HT1080 (cell line): ENCODE measurements around the gene ERVK3-1. TPM values are rescaled to one million over a fixed set of nuclear protein-coding genes. Genes with fewer than 3 reads are reported as not detected.
"Not testable (repeated sequence)": the region's sequence is repeated elsewhere in the genome, so short reads cannot be mapped to it uniquely, and the experiment has no call there.

ENCODE experiments used
- DNase-seq: peaks from one replicate; pipeline ENCODE4 v3.0.0-alpha.2; 2015; ENCODE audit warnings: low read depth
- total RNA-seq: library from RNA; depleted of rRNA; stranded (reverse); fragments of >200 nt; shearing (Covaris generic); gene quantifications from 2 replicates; pipeline ENCODE4 v1.2.3, GENCODE V29; 2014

Gene ERVK3-1
- total RNA-seq, 1 experiment from 2014 or later = 78.6 TPM

DNA sequence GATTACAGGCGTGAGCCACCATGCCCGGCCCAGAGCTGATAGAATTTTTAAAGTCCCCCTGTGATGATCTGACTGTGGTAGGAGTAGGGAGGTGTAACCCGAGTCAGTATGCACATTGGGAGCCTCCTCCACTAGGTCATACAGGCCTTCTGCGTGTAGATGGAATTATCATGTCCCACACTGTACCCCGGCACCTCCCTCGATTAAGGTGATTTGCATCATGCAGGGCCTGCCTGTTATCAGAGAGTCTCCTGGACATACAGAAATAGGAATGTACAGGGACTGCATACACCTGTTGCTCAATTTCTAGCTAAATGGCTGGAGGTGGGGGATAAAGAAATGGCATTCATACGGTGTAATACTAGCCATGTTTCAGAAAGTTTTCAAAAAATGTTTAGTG is 922 bp upstream of the ERVK3-1 start:
- no peak for DNase-seq

DNA sequence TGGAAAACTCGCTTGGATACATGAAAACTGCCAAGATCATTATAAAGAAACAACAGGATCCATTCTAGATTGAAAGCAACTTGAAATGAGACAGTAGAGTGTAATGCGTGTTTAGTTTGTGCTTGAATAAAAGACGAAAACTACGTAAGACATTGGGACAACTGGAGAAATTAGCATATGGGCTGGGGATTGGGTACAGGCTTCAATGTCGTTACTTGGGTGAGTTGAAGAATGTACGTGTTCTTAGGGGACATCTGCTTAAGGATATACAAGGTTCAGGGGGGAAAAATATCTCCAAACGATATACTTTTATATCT is 471 bp upstream of the ERVK3-1 start:
- no peak for DNase-seq

GRCh38 chr19:58305932-58306323 is 751 bp downstream of the ERVK3-1 start:
- peak; percentile 14 for DNase-seq

DNA sequence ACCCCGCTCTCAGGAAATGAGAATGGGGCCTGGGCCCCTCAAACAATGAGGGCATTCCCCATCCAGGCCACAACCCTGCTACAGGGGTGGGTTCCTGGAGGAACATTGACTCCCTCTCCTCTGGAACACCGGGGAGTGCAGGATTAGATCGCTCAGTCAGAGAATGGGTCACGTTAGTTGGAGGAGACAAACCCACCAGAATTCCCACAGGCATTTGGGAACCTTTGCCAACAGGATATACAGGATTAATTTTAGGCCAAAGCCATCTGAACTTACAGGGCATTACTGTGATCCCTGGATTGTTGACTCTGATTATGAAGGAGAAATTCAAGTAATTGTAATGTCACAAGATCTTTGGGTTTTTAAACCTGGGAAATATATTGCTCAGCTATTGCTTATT is 2.6 kb downstream of the ERVK3-1 start:
- DNase-seq = no peak

GRCh38 chr19:58310685-58311084 is 5.5 kb downstream of the ERVK3-1 start:
- DNase-seq = not testable (repeated sequence)

GRCh38 chr19:58311345-58311865 is 6.2 kb downstream of the ERVK3-1 start:
- no peak for DNase-seq

- no peak for DNase-seq
Measured at GRCh38 chr19:58315580-58315979, 10.4 kb downstream of the ERVK3-1 start.

DNA sequence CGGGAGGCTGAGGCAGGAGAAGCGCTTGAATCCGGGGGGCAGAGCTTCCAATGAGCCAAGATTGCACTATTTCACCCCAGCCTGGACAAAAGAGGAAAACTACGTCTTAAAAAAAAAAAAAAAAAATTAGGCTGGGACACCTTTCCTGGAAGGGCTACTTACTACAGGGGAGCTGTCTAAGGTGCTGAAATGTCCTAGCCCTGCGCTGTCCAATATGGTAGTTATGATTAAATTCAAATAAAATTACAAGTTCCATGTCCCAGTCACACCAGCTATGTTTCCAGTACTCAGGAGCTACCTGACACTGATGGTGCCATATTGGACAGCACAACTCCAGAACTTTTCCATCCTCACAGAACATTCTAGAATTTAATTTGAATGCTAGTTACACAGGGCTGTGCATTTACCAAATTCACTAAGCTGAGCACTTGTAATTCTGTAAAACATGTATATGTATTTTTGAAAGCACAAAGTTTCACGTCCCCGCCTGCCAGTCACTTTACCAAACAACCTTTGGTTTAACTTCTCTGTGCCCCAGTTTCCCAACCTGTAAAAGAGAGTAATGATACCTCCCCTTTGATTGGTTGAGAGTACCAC is 12.4 kb downstream of the ERVK3-1 start:
- DNase-seq = no peak

DNA sequence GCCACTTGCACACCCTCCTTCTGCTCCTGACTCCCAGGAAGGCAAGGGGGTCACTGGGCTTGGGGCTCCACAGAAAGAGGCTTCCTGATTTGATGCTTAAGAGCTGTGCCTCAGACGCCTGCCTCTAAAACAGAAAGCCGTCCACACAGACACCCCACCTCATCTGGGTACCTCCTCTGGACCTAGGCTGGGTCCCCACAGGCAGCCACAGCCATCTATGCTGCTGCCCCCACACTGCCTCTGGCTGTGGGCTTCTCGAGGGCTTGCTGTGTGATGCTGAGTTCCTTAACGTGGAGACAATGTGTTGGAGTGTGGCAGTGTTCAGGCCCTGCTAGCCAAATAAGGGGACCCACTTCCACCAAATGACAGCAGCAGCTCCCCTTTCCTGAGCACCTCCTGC is 13.1 kb downstream of the ERVK3-1 start:
- no peak for DNase-seq

GRCh38 chr19:58319241-58319640 is 14.1 kb downstream of the ERVK3-1 start:
- DNase-seq = no peak

GRCh38 chr19:58325311-58326022 is 20.3 kb downstream of the ERVK3-1 start:
- peak; percentile 27 for DNase-seq

GRCh38 chr19:58326501-58326913 is 21.3 kb downstream of the ERVK3-1 start:
- DNase-seq = no peak

DNA sequence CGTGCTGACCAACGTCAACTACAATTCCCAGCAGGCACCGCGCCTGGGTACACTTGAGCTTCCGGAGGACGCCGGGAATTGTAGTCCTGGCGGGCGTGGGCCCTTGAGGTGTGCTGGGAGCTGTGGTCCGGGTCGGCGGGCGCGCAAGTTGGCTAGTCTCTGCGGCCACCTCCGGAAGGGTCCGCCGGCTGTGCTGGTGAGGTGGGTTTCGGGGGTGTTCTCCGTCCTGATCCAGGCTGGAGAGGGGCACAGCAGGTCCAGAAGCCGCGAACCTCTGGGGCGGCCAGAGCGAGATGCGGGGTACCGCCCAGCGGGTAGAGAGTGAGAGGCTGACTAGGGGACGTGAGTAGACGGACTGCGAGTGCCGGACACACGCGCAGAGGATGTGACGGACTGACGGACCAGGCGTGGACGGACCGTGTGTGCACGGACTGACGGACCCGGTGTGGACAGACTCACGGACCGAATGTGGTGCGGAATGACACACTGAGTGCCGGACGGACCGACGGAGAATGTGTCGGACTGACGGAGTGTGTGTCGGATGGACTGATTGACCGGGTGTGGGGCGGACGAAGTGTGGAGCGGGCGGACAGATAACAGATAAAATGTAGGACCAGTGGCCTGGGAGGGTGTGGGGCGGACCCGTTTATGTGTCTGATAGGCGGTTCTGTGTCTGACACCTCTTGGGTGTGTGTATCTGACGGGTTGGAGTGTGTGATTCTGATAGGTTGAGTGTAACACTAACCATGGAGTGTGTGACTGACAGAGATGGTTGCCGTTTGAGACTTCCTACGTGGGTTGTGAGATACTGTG is 21.9 kb downstream of the ERVK3-1 start, which contains the start of gene ZSCAN22:
ZSCAN22 (plus strand) TSS at position 81 of the 813 bp plus-strand sequence. CDS start 7,809 bp downstream, outside the sequence.
- peak; percentile 93 for DNase-seq

DNA sequence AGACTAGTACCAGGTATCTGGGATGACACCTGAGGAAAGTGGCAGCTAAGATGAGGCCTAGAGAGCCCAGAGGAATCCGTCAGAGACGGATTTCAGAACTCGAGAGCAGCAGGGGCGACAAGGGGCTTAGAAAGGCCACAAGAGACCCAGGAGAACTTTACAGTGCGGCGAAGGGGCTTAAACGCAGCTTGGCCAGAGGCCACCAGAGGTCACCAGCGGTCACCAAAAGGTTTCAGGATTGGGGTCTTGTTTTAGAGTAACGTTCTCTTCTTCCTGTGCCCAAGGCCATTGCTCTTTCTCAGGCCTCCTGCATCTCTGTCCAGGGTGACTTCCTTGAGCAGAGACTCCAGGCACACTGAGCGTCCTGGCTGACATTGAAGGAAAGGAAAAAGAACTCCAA is 23.8 kb downstream of the ERVK3-1 start:
- no peak for DNase-seq

GRCh38 chr19:58330458-58330857 is 25.3 kb downstream of the ERVK3-1 start:
- DNase-seq = peak; percentile 52

DNA sequence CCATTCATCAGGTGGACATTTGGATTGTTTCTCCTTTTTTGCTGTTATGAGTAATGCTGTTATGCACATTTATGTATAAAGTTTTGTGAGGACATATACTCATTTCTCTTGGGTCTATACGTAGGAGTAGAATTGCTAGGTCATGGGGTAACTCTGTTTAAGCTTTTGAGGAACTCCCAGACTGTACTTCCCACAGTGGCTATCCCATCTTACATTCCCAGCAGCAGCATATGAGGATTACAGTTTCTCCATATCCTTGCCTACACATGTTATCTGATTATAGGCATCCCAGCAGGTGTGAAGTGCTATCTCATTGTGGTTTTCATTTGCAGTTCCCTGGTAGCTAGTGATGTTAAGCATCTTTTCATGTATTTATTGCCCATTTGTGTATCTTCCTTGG is 27.5 kb downstream of the ERVK3-1 start:
- no peak for DNase-seq

- no peak for DNase-seq
Measured at GRCh38 chr19:58334691-58335249, 29.6 kb downstream of the ERVK3-1 start.

DNA sequence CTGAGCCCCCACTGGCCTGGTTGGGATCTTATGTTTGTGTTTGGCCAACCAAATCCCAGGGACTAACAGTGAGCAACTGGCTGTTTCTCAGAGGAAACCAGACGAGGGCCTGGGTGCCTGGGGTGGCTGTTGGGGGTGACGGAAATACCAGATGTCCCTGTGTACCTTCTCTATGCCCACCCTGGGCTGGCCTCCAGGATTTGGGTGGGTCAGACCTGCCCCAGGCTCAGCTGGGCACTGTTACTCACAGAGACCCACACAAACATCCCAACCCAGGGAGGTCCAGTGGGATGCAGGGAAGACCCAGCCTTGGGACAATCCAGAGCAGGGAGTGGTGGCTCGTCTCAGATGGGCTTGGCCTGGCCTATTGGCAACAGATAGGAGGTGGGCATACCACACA is 30.5 kb downstream of the ERVK3-1 start:
- no peak for DNase-seq

- DNase-seq = no peak
Measured at GRCh38 chr19:58336216-58336615, 31.0 kb downstream of the ERVK3-1 start.

DNA sequence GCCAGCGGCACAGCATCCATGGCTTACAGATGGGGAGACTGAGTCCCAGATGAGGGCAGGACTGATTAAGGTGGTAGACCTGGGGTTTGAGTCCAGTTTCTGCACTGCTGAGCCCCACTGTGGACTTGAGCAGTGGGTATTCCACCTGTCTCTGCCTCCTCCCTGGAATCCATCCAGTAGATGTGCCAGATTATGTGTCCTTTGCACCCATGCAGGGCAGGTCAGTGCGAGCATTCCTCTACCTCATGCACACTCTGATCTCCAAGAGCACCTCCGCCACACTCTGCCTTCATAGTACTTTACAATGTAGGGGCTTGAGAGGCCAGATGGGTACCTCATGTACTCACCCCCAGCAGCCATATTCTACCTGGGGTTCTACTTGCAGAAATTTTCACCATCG is 31.6 kb downstream of the ERVK3-1 start:
- DNase-seq = no peak

DNA sequence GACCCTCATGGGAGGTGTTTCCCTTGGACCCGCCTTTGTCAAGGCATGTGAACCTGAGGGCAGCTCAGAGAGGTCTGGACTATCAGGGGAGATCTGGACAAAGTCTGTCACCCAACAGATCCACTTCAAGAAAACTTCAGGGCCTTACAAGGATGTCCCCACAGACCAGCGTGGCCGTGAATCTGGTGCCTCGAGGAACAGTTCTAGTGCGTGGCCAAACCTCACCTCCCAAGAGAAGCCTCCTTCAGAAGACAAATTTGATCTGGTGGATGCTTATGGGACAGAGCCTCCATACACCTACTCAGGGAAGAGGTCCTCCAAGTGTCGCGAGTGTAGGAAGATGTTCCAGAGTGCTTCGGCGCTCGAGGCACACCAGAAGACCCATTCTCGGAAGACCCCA is 33.2 kb downstream of the ERVK3-1 start:
- DNase-seq = no peak
